HFFc6 (cell line): ENCODE measurements around the gene DOCK2. TPM values are rescaled to one million over a fixed set of nuclear protein-coding genes. Genes with fewer than 3 reads are reported as not detected.

Source experiments
- DNase-seq: peaks from one replicate; pipeline ENCODE4 v3.0.0-alpha.2; 2018
- H3K27ac Mint-ChIP-seq: 2 replicates; pipeline ENCODE4 v1.8.0; 2020; ENCODE audit warnings: mild to moderate bottlenecking, mixed read lengths
- H3K27me3 Mint-ChIP-seq: 2 replicates; pipeline ENCODE4 v1.8.0; 2021; ENCODE audit warnings: mild to moderate bottlenecking, moderate library complexity, mixed read lengths; ENCODE audit not compliant: insufficient read depth
- H3K36me3 Mint-ChIP-seq: 2 replicates; pipeline ENCODE4 v1.8.0; 2021; ENCODE audit warnings: low read depth, mixed read lengths
- H3K4me1 Mint-ChIP-seq: 2 replicates; pipeline ENCODE4 v1.8.0; 2020; ENCODE audit warnings: low read depth, mixed read lengths
- H3K4me3 Mint-ChIP-seq: 2 replicates; pipeline ENCODE4 v1.8.0; 2020; ENCODE audit warnings: mild to moderate bottlenecking, moderate library complexity, mixed read lengths
- H3K9me3 Mint-ChIP-seq: 2 replicates; pipeline ENCODE4 v1.8.0; 2020; ENCODE audit warnings: mild to moderate bottlenecking, mixed read lengths
- total RNA-seq, 6 experiments: library from RNA; stranded (reverse); fragmentation: NEBNext Ultra II Directional; extraction: Animal tissue kit (Norgen Biotek cat#: 25700); gene quantifications; 2 replicates in 1 of 6; 3 replicates in 5 of 6; pipeline ENCODE4 v1.2.3, GENCODE V29; 2021
- TF ChIP-seq, protein P1 (sequence below): fragments of 200-600 bp; sonication (generic); IDR thresholded peaks from 2 replicates; pipeline ENCODE4 v1.5.0; 2021; ENCODE audit warnings: antibody characterized with exemption, mild to moderate bottlenecking

The DOCK2 gene
- total RNA-seq, 6 experiments from 2014 or later = 1.4 to 6.5 (median 3.0) TPM

DNA sequence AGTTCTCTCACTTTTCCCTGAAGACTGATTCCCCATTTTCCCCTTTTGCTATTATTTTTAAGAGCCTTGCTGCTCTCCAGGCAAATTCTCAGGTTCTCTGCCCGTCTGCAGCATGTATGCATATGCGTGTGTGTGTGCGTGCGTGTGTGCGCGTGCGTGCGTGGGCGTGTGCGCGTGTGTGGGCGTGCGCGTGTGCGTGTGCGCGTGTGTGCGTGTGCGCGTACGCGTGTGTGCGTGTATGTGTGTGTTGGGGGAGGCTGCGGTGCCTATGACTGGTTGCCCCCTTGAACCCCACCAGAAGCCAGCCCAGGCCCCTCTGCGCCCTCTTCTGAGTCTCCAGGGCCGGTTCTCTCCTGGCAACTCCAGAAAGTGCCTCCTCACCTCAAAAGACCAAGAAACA, 467.6 kb downstream of the DOCK2 start:
- TF ChIP-seq, protein P1, sequence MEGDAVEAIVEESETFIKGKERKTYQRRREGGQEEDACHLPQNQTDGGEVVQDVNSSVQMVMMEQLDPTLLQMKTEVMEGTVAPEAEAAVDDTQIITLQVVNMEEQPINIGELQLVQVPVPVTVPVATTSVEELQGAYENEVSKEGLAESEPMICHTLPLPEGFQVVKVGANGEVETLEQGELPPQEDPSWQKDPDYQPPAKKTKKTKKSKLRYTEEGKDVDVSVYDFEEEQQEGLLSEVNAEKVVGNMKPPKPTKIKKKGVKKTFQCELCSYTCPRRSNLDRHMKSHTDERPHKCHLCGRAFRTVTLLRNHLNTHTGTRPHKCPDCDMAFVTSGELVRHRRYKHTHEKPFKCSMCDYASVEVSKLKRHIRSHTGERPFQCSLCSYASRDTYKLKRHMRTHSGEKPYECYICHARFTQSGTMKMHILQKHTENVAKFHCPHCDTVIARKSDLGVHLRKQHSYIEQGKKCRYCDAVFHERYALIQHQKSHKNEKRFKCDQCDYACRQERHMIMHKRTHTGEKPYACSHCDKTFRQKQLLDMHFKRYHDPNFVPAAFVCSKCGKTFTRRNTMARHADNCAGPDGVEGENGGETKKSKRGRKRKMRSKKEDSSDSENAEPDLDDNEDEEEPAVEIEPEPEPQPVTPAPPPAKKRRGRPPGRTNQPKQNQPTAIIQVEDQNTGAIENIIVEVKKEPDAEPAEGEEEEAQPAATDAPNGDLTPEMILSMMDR = no peak
- Mint-ChIP-seq H3K36me3 (no peaks in the 10 kb centered on the region), H3K4me1 (peaks cover 6% of the 10 kb centered on the region), H3K4me3 (no peak overlapping the region), H3K27me3 (peaks cover 19% of the 10 kb centered on the region), H3K9me3 (no peaks in the 10 kb centered on the region), H3K27ac (no peak overlapping the region)
- no peak for DNase-seq

DNA sequence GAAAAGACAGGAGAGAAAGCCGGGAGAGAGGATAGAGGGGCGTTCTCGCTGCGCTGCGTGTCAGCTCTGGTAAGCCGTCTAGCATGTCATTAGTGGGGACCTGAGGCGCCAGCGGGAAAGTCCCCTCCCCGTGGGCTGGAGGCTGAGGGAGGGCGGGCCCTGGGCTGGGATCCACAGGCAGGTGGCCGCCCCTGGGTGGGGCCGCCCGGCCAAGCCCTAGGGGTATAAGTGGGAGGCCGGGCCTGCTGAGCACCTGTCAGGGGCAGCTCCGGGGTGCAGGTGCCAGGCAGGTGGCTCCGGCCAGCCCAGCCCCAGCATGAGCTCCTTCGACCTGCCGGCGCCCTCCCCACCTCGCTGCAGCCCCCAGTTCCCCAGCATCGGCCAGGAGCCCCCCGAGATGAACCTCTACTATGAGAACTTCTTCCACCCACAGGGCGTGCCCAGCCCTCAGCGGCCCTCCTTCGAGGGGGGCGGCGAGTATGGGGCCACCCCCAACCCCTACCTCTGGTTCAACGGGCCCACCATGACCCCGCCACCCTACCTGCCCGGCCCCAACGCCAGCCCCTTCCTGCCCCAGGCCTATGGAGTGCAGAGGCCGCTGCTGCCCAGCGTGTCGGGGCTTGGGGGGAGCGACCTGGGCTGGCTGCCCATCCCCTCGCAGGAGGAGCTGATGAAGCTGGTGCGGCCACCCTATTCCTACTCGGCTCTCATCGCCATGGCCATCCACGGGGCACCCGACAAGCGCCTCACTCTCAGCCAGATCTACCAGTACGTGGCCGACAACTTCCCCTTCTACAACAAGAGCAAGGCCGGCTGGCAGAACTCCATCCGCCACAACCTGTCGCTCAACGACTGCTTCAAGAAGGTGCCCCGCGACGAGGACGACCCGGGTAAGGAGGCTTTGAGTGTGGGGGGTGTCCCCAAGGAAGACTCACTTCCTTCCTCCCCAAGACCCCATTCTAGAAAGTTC, 468.9 kb downstream of the DOCK2 start, which contains the start of gene FOXI1:
Gene FOXI1, plus strand, starts transcription at position 256 of the 970 bp plus-strand sequence. Its CDS starts 61 bp downstream, at position 317.
- no peaks in the 10 kb centered on the region for H3K4me1 Mint-ChIP-seq
- no peaks in the 10 kb centered on the region for H3K36me3 Mint-ChIP-seq
- H3K9me3 Mint-ChIP-seq = no peaks in the 10 kb centered on the region
- peaks cover 19% of the 10 kb centered on the region for H3K27me3 Mint-ChIP-seq
- TF ChIP-seq, protein P1 = no peak
- no peak within 1 kb of the TSS for H3K4me3 Mint-ChIP-seq
- DNase-seq = no peak
- H3K27ac Mint-ChIP-seq = no peak within 1 kb of the TSS

DNA sequence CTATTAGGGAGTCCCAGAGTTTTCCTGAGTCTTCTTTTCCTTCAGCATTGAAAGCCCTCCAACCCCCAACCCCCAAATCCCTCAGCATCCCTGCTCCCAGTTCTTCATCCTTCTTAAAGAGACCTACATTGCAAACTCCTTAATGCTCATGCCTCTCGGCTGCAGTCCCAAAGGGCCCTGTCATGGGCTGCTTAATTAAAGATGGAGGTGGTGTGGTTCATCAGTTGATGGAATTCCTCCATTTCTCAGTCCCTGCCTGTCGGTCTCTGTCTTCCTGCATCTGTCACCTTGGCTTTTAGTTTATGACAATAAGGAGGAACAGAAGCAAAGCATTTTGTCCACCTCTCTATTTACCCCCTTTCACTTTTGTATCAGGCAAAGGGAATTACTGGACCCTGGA, 470.6 kb downstream of the DOCK2 start:
- Mint-ChIP-seq H3K27me3 (peaks cover 23% of the 10 kb centered on the region), H3K4me1 (no peaks in the 10 kb centered on the region), H3K27ac (no peak overlapping the region), H3K4me3 (no peak overlapping the region), H3K9me3 (no peaks in the 10 kb centered on the region), H3K36me3 (no peaks in the 10 kb centered on the region)
- TF ChIP-seq, protein P1 = no peak
- no peak for DNase-seq

DNA sequence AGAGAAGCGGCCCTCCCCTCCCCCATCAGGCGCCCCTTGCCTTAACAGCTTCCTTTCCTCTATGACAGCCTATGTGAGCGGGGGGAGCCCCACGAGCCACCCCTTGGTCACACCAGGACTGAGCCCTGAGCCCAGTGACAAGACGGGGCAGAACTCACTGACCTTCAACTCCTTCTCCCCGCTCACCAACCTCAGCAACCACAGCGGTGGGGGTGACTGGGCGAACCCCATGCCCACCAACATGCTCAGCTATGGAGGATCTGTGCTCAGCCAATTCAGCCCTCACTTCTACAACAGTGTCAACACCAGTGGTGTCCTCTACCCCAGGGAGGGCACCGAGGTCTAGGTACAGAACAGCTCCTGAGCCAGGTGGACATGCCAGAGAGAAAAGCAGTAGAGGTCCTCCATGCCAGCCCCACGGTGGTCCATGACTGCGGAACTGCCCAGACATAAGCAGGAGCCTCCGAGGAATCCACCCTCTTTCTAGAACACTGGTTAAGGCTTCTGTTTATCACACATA, 471.3 kb downstream of the DOCK2 start:
- Mint-ChIP-seq H3K27ac (no peak overlapping the region), H3K36me3 (no peaks in the 10 kb centered on the region), H3K4me3 (no peak overlapping the region), H3K27me3 (peaks cover 23% of the 10 kb centered on the region), H3K9me3 (no peaks in the 10 kb centered on the region), H3K4me1 (no peaks in the 10 kb centered on the region)
- no peak for DNase-seq
- TF ChIP-seq, protein P1 = no peak

DNA sequence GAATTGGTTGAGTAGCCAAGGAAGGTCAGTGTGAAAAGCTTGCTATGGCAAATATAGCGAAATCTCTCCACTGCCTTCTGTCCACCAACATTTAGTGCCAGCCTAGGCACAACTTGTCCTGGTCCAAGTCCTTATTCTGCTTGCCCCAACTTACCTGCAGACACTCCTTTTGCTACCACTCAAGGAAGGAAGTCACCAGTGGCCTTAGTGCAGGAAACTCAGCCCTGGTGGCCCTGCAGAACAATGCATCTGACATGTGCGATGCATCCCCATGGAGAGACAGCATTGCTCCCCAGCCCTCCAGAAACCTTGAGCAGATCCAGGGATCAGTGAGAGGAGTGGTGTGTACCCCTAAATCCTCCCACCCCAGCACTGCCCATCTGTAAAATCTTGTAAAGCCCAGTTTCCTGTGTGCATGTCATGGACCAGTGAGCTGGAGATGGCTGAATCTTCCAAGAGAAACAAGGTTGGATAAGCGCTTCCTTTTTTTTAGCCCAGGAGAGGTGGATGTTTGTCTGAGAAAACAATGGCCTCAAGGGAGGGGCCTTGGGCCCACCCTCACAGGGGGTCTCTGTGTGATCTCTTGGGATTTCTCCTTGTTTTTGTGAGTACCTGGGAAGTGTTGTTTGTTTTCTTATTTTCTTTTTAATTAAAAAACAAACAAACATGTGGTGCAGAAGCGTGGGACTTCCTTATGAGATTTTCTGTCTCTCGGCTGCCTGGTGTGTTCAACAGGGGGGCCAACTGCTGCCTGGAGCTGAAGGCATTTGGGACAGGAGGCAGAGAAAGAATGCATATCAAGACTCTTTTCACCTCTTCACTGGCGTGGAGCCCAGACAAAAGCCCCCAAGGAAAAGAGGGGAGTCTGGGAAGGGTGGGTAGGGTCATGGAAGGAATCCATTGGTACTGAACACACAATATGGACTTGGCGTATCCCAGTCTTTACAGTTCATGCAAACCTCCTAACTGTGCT, 472.3 kb downstream of the DOCK2 start:
- no peak overlapping the region for H3K4me3 Mint-ChIP-seq
- H3K4me1 Mint-ChIP-seq = no peaks in the 10 kb centered on the region
- peaks cover 20% of the 10 kb centered on the region for H3K27me3 Mint-ChIP-seq
- DNase-seq = no peak
- no peaks in the 10 kb centered on the region for H3K36me3 Mint-ChIP-seq
- no peak overlapping the region for H3K27ac Mint-ChIP-seq
- H3K9me3 Mint-ChIP-seq = no peaks in the 10 kb centered on the region
- TF ChIP-seq, protein P1 = no peak
